ENCODE data around the gene RHOB.

The RHOB gene

DNA sequence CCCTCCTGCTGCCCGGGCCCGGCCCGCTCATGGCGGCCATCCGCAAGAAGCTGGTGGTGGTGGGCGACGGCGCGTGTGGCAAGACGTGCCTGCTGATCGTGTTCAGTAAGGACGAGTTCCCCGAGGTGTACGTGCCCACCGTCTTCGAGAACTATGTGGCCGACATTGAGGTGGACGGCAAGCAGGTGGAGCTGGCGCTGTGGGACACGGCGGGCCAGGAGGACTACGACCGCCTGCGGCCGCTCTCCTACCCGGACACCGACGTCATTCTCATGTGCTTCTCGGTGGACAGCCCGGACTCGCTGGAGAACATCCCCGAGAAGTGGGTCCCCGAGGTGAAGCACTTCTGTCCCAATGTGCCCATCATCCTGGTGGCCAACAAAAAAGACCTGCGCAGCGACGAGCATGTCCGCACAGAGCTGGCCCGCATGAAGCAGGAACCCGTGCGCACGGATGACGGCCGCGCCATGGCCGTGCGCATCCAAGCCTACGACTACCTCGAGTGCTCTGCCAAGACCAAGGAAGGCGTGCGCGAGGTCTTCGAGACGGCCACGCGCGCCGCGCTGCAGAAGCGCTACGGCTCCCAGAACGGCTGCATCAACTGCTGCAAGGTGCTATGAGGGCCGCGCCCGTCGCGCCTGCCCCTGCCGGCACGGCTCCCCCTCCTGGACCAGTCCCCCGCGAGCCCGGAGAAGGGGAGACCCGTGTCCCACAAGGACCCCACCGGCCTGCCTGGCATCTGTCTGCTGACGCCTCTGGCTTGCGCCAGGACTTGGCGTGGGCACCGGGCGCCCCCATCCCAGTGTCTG lies 767 bp downstream of the RHOB start:
- H4K8ac ChIP-seq (ENCODE audit: low read depth, low read length), result peak overlapping the region; percentile 76
- peak overlapping the region; percentile 81 for H4K91ac ChIP-seq (ENCODE audit: low read depth, low read length)
- peaks cover 20 to 27% of the 10 kb centered on the region in 2 experiments for H3K4me1 ChIP-seq (ENCODE audit: control insufficient read depth in 1 of 2, insufficient read depth in 2 of 2, low read length in 2 of 2)
- no peaks in the 10 kb centered on the region for H3K27me3 ChIP-seq (ENCODE audit: insufficient read depth, low read length)
- peak overlapping the region; percentile 6 for H4K12ac ChIP-seq (ENCODE audit: low read depth, low read length)
- peak overlapping the region; percentile 85 for H3K18ac ChIP-seq (ENCODE audit: low read length)
- H2BK12ac ChIP-seq (ENCODE audit: low read length), result peak overlapping the region; percentile 5
- H3K23ac ChIP-seq (ENCODE audit: low read length), result no peak overlapping the region
- peak overlapping the region; percentile 54 for H3K4me2 ChIP-seq (ENCODE audit: low read length)
- peaks cover 35% of the 10 kb centered on the region for H3K79me1 ChIP-seq (ENCODE audit: low read length)
- H3K27ac ChIP-seq (ENCODE audit: low read depth, low read length), result peak overlapping the region; percentile 89
- peak overlapping the region; percentile 93 for H3K4me3 ChIP-seq (ENCODE audit: low read depth, low read length)
- WGBS (ENCODE audit: extremely low coverage, insufficient coverage, insufficient read length), result no CpG with 5 or more reads among the region's 78 CpGs
- H2AK5ac ChIP-seq (ENCODE audit: low read length), result peak overlapping the region; percentile 51
- DNase-seq, result peak in 1 of 2 donors; percentile 58
- peak overlapping the region; percentile 93 for H3K4ac ChIP-seq (ENCODE audit: low read depth, low read length)
- H3K79me2 ChIP-seq (ENCODE audit: control insufficient read depth, insufficient read depth, low read length, poor library complexity), result peaks cover 23% of the 10 kb centered on the region
- H2AFZ ChIP-seq (ENCODE audit: insufficient read depth, low read length, poor library complexity), result peak overlapping the region; percentile 15
- H3K14ac ChIP-seq (ENCODE audit: low read length), result peak overlapping the region; percentile 84
- peaks cover 6% of the 10 kb centered on the region for H3K9me3 ChIP-seq (ENCODE audit: insufficient read depth, low read depth, low read length)
- H3K36me3 ChIP-seq (ENCODE audit: control insufficient read depth in 1 of 2, insufficient read depth in 2 of 2, low read length in 2 of 2), result peaks cover 13 to 15% of the 10 kb centered on the region in 2 experiments
- H2BK120ac ChIP-seq (ENCODE audit: insufficient read depth, low read length, poor library complexity), result peak overlapping the region; percentile 45
- H2BK5ac ChIP-seq (ENCODE audit: low read depth, low read length, poor library complexity), result peak overlapping the region; percentile 80
- H3K9ac ChIP-seq (ENCODE audit: low read length), result peak overlapping the region; percentile 89

DNA sequence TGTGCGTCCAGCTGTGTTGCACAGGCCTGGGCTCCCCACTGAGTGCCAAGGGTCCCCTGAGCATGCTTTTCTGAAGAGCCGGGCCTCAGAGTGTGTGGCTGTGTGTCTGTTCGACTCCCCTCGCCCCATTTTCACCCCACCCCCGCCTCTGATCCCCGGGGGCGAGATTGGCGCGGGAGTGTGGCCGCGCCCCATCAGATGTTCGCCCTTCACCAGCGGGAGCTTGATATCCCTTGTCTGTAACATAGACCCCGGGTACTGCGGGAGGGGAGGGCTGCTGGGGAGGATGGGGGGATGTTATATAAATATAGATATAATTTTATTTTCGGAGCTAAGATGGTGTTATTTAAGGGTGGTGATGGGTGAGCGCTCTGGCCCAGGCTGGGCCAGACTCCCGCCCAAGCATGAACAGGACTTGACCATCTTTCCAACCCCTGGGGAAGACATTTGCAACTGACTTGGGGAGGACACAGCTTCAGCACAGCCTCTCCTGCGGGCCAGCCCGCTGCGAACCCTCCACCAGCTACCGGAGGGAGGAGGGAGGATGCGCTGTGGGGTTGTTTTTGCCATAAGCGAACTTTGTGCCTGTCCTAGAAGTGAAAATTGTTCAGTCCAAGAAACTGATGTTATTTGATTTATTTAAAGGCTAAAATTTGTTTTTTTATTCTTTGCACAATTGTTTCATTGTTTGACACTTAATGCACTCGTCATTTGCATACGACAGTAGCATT lies 1.5 kb downstream of the RHOB start:
- Histone ChIP-seq H2BK12ac (ENCODE audit: low read length) (no peak overlapping the region), H3K4me2 (ENCODE audit: low read length) (peak overlapping the region; percentile 54), H3K4me1 (ENCODE audit: control insufficient read depth in 1 of 2, insufficient read depth in 2 of 2, low read length in 2 of 2) (peaks cover 20 to 28% of the 10 kb centered on the region in 2 experiments), H3K23ac (ENCODE audit: low read length) (no peak overlapping the region), H3K9me3 (ENCODE audit: insufficient read depth, low read depth, low read length) (peaks cover 6% of the 10 kb centered on the region), H3K18ac (ENCODE audit: low read length) (peak overlapping the region; percentile 87), H3K27me3 (ENCODE audit: insufficient read depth, low read length) (no peaks in the 10 kb centered on the region), H4K8ac (ENCODE audit: low read depth, low read length) (peak overlapping the region; percentile 76), H3K79me2 (ENCODE audit: control insufficient read depth, insufficient read depth, low read length, poor library complexity) (peaks cover 23% of the 10 kb centered on the region), H2AFZ (ENCODE audit: insufficient read depth, low read length, poor library complexity) (no peak overlapping the region), H3K14ac (ENCODE audit: low read length) (peak overlapping the region; percentile 84), H2BK120ac (ENCODE audit: insufficient read depth, low read length, poor library complexity) (peak overlapping the region; percentile 1), H3K4ac (ENCODE audit: low read depth, low read length) (peak overlapping the region; percentile 93), H3K27ac (ENCODE audit: low read depth, low read length) (peak overlapping the region; percentile 89), H3K36me3 (ENCODE audit: control insufficient read depth in 1 of 2, insufficient read depth in 2 of 2, low read length in 2 of 2) (peaks cover 13 to 15% of the 10 kb centered on the region in 2 experiments), H2AK5ac (ENCODE audit: low read length) (no peak overlapping the region), H4K91ac (ENCODE audit: low read depth, low read length) (no peak overlapping the region), H2BK5ac (ENCODE audit: low read depth, low read length, poor library complexity) (peak overlapping the region; percentile 87), H3K9ac (ENCODE audit: low read length) (peak overlapping the region; percentile 89), H3K79me1 (ENCODE audit: low read length) (peaks cover 41% of the 10 kb centered on the region), H3K4me3 (ENCODE audit: low read depth, low read length) (peak overlapping the region; percentile 93), H4K12ac (ENCODE audit: low read depth, low read length) (no peak overlapping the region)
- 100% methylated on average over 1 of the region's 26 CpGs for WGBS (ENCODE audit: extremely low coverage, insufficient coverage, insufficient read length)
- peak in 1 of 2 donors; percentile 41 for DNase-seq

DNA sequence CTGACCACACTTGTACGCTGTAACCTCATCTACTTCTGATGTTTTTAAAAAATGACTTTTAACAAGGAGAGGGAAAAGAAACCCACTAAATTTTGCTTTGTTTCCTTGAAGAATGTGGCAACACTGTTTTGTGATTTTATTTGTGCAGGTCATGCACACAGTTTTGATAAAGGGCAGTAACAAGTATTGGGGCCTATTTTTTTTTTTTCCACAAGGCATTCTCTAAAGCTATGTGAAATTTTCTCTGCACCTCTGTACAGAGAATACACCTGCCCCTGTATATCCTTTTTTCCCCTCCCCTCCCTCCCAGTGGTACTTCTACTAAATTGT lies 2.1 kb downstream of the RHOB start:
- H3K4ac ChIP-seq (ENCODE audit: low read depth, low read length), result no peak overlapping the region
- H2AFZ ChIP-seq (ENCODE audit: insufficient read depth, low read length, poor library complexity), result no peak overlapping the region
- H2BK12ac ChIP-seq (ENCODE audit: low read length), result no peak overlapping the region
- H3K4me1 ChIP-seq (ENCODE audit: control insufficient read depth in 1 of 2, insufficient read depth in 2 of 2, low read length in 2 of 2), result peaks cover 16 to 26% of the 10 kb centered on the region in 2 experiments
- no peak overlapping the region for H3K4me3 ChIP-seq (ENCODE audit: low read depth, low read length)
- DNase-seq, result peak in 1 of 2 donors; percentile 38
- no peak overlapping the region for H2BK5ac ChIP-seq (ENCODE audit: low read depth, low read length, poor library complexity)
- no peak overlapping the region for H4K8ac ChIP-seq (ENCODE audit: low read depth, low read length)
- no peak overlapping the region for H3K23ac ChIP-seq (ENCODE audit: low read length)
- H3K27ac ChIP-seq (ENCODE audit: low read depth, low read length), result peak overlapping the region; percentile 89
- no peak overlapping the region for H2BK120ac ChIP-seq (ENCODE audit: insufficient read depth, low read length, poor library complexity)
- no peaks in the 10 kb centered on the region for H3K27me3 ChIP-seq (ENCODE audit: insufficient read depth, low read length)
- H3K4me2 ChIP-seq (ENCODE audit: low read length), result peak overlapping the region; percentile 54
- peaks cover 23% of the 10 kb centered on the region for H3K79me2 ChIP-seq (ENCODE audit: control insufficient read depth, insufficient read depth, low read length, poor library complexity)
- no CpG with 5 or more reads among the region's 1 CpG for WGBS (ENCODE audit: extremely low coverage, insufficient coverage, insufficient read length)
- H3K9ac ChIP-seq (ENCODE audit: low read length), result peak overlapping the region; percentile 45
- no peak overlapping the region for H3K14ac ChIP-seq (ENCODE audit: low read length)
- H4K12ac ChIP-seq (ENCODE audit: low read depth, low read length), result no peak overlapping the region
- H3K9me3 ChIP-seq (ENCODE audit: insufficient read depth, low read depth, low read length), result peaks cover 6% of the 10 kb centered on the region
- H2AK5ac ChIP-seq (ENCODE audit: low read length), result no peak overlapping the region
- no peak overlapping the region for H3K18ac ChIP-seq (ENCODE audit: low read length)
- no peak overlapping the region for H4K91ac ChIP-seq (ENCODE audit: low read depth, low read length)
- peaks cover 13 to 15% of the 10 kb centered on the region in 2 experiments for H3K36me3 ChIP-seq (ENCODE audit: control insufficient read depth in 1 of 2, insufficient read depth in 2 of 2, low read length in 2 of 2)
- peaks cover 41% of the 10 kb centered on the region for H3K79me1 ChIP-seq (ENCODE audit: low read length)

DNA sequence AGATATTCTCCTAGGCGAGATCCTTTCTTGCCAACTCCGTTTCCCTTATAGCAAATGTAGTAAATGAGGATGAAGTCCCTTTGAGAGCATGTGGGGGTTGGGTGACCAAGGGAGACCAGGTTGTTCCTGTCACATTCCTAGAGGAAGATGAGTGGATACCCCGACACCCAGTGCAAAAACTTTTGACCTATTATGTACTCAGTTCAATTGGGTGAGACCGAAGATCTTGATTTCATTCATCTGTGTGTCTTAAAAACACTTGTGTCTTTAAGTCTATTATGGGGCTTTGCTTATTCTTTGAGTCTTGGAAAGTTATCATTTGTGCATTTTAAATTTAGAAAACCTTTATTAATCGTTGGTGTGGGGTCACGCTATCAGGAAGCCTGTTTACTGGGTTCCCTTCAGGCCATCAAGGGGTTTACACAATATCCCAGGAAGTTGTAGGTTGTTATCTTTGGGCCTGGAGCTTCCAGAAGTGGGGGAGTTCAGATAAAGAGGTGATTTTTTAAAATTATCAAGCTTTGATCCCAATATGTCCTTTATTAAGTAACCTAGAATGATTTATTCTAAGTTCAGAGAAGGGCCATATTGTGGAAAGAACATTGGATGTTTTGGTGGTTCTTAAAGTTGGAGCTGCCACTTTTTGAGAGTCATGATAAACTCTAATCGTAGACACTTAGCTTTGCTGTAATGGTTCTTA lies 2.8 kb downstream of the RHOB start:
- peaks cover 13 to 15% of the 10 kb centered on the region in 2 experiments for H3K36me3 ChIP-seq (ENCODE audit: control insufficient read depth in 1 of 2, insufficient read depth in 2 of 2, low read length in 2 of 2)
- H3K79me2 ChIP-seq (ENCODE audit: control insufficient read depth, insufficient read depth, low read length, poor library complexity), result peaks cover 23% of the 10 kb centered on the region
- H3K9ac ChIP-seq (ENCODE audit: low read length), result peak overlapping the region; percentile 81
- H2BK5ac ChIP-seq (ENCODE audit: low read depth, low read length, poor library complexity), result no peak overlapping the region
- H3K4ac ChIP-seq (ENCODE audit: low read depth, low read length), result peak overlapping the region; percentile 35
- no peaks in the 10 kb centered on the region for H3K27me3 ChIP-seq (ENCODE audit: insufficient read depth, low read length)
- H4K8ac ChIP-seq (ENCODE audit: low read depth, low read length), result no peak overlapping the region
- peak overlapping the region; percentile 84 for H3K27ac ChIP-seq (ENCODE audit: low read depth, low read length)
- no peak overlapping the region for H3K14ac ChIP-seq (ENCODE audit: low read length)
- no peak overlapping the region for H3K23ac ChIP-seq (ENCODE audit: low read length)
- DNase-seq, result peak; percentile 41 to 78
- no peak overlapping the region for H2AK5ac ChIP-seq (ENCODE audit: low read length)
- WGBS (ENCODE audit: extremely low coverage, insufficient coverage, insufficient read length), result no CpG with 5 or more reads among the region's 7 CpGs
- no peak overlapping the region for H4K91ac ChIP-seq (ENCODE audit: low read depth, low read length)
- no peak overlapping the region for H2BK12ac ChIP-seq (ENCODE audit: low read length)
- H3K4me2 ChIP-seq (ENCODE audit: low read length), result peak overlapping the region; percentile 75
- peak overlapping the region; percentile 55 for H3K4me3 ChIP-seq (ENCODE audit: low read depth, low read length)
- H4K12ac ChIP-seq (ENCODE audit: low read depth, low read length), result no peak overlapping the region
- H2AFZ ChIP-seq (ENCODE audit: insufficient read depth, low read length, poor library complexity), result no peak overlapping the region
- no peak overlapping the region for H3K18ac ChIP-seq (ENCODE audit: low read length)
- H3K4me1 ChIP-seq (ENCODE audit: control insufficient read depth in 1 of 2, insufficient read depth in 2 of 2, low read length in 2 of 2), result peaks cover 16 to 24% of the 10 kb centered on the region in 2 experiments
- peaks cover 39% of the 10 kb centered on the region for H3K79me1 ChIP-seq (ENCODE audit: low read length)
- H3K9me3 ChIP-seq (ENCODE audit: insufficient read depth, low read depth, low read length), result peaks cover 6% of the 10 kb centered on the region
- no peak overlapping the region for H2BK120ac ChIP-seq (ENCODE audit: insufficient read depth, low read length, poor library complexity)

Data from trophoblast cell (in vitro differentiated cells and primary cell).